Endothelial cell of umbilical vein (primary cell): ENCODE results near the gene SH3YL1. TPM values are rescaled to one million over a fixed set of nuclear protein-coding genes. Genes with fewer than 3 reads are reported as not detected.

Source experiments
- BruUV-seq: library from RNA; stranded (reverse); fragments of 400-500 nt; replicated peaks from 2 replicates; lab custom pipeline; 2021; lab: Mats Ljungman, UMichigan
- CTCF ChIA-PET: fragments of 300-600, 350-600 bp; sonication (Branson Sonifier 250); formaldehyde crosslinking; loops from one replicate; lab custom pipeline; 2021; ENCODE audit warnings: antibody characterized with exemption, inconsistent platforms; lab: Charles Lee
- POLR2A ChIA-PET: fragments of 300-600, 350-600 bp; sonication (Branson Sonifier 250); formaldehyde crosslinking; loops from one replicate; lab custom pipeline; 2021; ENCODE audit warnings: antibody characterized with exemption, inconsistent platforms; lab: Charles Lee
- DNase-seq: peaks from one replicate; pipeline ENCODE4 v3.0.0-alpha.2; 2011; ENCODE audit warnings: low read depth, low spot score
- FAIRE-seq: peaks from 2 replicates; lab custom pipeline; 2011; peaks lifted over from hg19 to GRCh38; lab: Jason Lieb, UNC
- H2AFZ ChIP-seq: 2 replicates; pipeline ENCODE4 v1.6.0; 2012; ENCODE audit warnings: low read depth, low read length, control low read depth, inconsistent platforms
- H3K27ac ChIP-seq: 2 replicates; pipeline ENCODE4 v1.5.1; 2011; ENCODE audit warnings: low read depth, mild to moderate bottlenecking, control low read depth, low read length, moderate library complexity; ENCODE audit not compliant: insufficient read depth
- H3K27me3 ChIP-seq, 2 experiments: 2 replicates each; pipeline versions ENCODE4 v1.6.0 to v1.6.1; 2011; ENCODE audit warnings: low read length in 2 of 2, mixed read lengths in 1 of 2; ENCODE audit not compliant: control insufficient read depth in 2 of 2, insufficient read depth in 2 of 2
- H3K36me3 ChIP-seq, 2 experiments: 2 replicates in 1 of 2; 3 replicates in 1 of 2; pipeline ENCODE4 v1.5.1; 2011; ENCODE audit warnings: low read length in 2 of 2, mild to moderate bottlenecking in 1 of 2, moderate library complexity in 1 of 2; ENCODE audit not compliant: control insufficient read depth in 2 of 2, insufficient read depth in 2 of 2; ENCODE audit errors: extremely low read depth in 1 of 2
- H3K4me1 ChIP-seq: 3 replicates; pipeline ENCODE4 v1.5.1; 2011; ENCODE audit warnings: mild to moderate bottlenecking, low read length; ENCODE audit not compliant: control insufficient read depth, insufficient read depth; ENCODE audit errors: extremely low read depth
- H3K4me2 ChIP-seq: 2 replicates; pipeline ENCODE4 v1.6.1; 2011; ENCODE audit warnings: low read length, control low read depth, mixed read lengths; ENCODE audit not compliant: insufficient read depth
- H3K4me3 ChIP-seq, 3 experiments: fragments of 200-600 bp in 1 of 3; sonication (generic), shearing (Covaris generic) in 1 of 3; replicated peaks in 1 of 3; 2 replicates each; pipeline ENCODE4 v1.5.1; 2011 to 2016; ENCODE audit warnings: control low read depth in 3 of 3, low read length in 3 of 3, mild to moderate bottlenecking in 2 of 3, inconsistent platforms in 1 of 3, low read depth in 1 of 3, moderate library complexity in 1 of 3; ENCODE audit not compliant: insufficient read depth in 1 of 3
- H3K79me2 ChIP-seq: 2 replicates; pipeline ENCODE4 v1.6.0; 2012; ENCODE audit warnings: low read length, inconsistent platforms; ENCODE audit not compliant: control insufficient read depth, insufficient read depth
- H3K9ac ChIP-seq: replicated peaks from 2 replicates; pipeline ENCODE3; 2011; ENCODE audit warnings: low read length, control low read depth; ENCODE audit not compliant: insufficient read depth; ENCODE audit errors: extremely low read depth
- H3K9me1 ChIP-seq: replicated peaks from 3 replicates; pipeline ENCODE4 v1.6.0; 2011; ENCODE audit warnings: mild to moderate bottlenecking, low read length; ENCODE audit not compliant: control insufficient read depth, insufficient read depth; ENCODE audit errors: extremely low read depth
- H3K9me3 ChIP-seq: replicated peaks from 2 replicates; pipeline ENCODE4 v1.5.1; 2012; ENCODE audit warnings: low read length, inconsistent platforms; ENCODE audit not compliant: control insufficient read depth, insufficient read depth
- H4K20me1 ChIP-seq: replicated peaks from 2 replicates; pipeline ENCODE3; 2011; ENCODE audit warnings: mild to moderate bottlenecking, low read length; ENCODE audit not compliant: control insufficient read depth, insufficient read depth; ENCODE audit errors: extremely low read depth
- CTCF ChIP-seq, 2 donors: IDR thresholded peaks; 1 replicate in 1 of 2; 2 replicates in 1 of 2; pipeline ENCODE4 v1.5.1; 2011; ENCODE audit warnings: low read length in 2 of 2, mild to moderate bottlenecking in 2 of 2, moderate library complexity in 2 of 2, control low read depth in 1 of 2, inconsistent platforms in 1 of 2, low read depth in 1 of 2; ENCODE audit not compliant: insufficient read depth in 1 of 2; ENCODE audit errors: extremely low read depth in 1 of 2
- EZH2 ChIP-seq: IDR thresholded peaks from 2 replicates; pipeline ENCODE4 v1.6.1; 2012; ENCODE audit warnings: borderline replicate concordance, low read depth, mild to moderate bottlenecking, moderate library complexity, low read length, inconsistent platforms; ENCODE audit not compliant: severe bottlenecking
- FOS ChIP-seq: IDR thresholded peaks from 2 replicates; pipeline ENCODE4 v1.6.1; 2011; ENCODE audit warnings: mild to moderate bottlenecking, low read length, moderate library complexity, borderline replicate concordance; ENCODE audit not compliant: insufficient read depth
- GATA2 ChIP-seq: IDR thresholded peaks from 2 replicates; pipeline ENCODE4 v1.7.0; 2011; ENCODE audit warnings: low read depth, mild to moderate bottlenecking, moderate library complexity, mixed read lengths, low read length; ENCODE audit not compliant: insufficient read length, insufficient read depth
- JUN ChIP-seq: IDR thresholded peaks from 2 replicates; pipeline ENCODE4 v1.6.1; 2011; ENCODE audit warnings: borderline replicate concordance, low read depth; ENCODE audit not compliant: insufficient read length, insufficient read depth
- MYC ChIP-seq: IDR thresholded peaks from one replicate; pipeline ENCODE4 v1.6.1; 2011; ENCODE audit warnings: mild to moderate bottlenecking, low read depth, low read length
- POLR2A ChIP-seq: IDR thresholded peaks from 2 replicates; pipeline ENCODE4 v1.6.1; 2012; ENCODE audit warnings: low read depth, mild to moderate bottlenecking, control low read depth, low read length
- POLR2AphosphoS5 ChIP-seq: IDR thresholded peaks from 2 replicates; pipeline ENCODE4 v1.6.1; 2012; ENCODE audit warnings: low read depth, mild to moderate bottlenecking, control low read depth, low read length, moderate library complexity; ENCODE audit not compliant: insufficient read depth
- dilution Hi-C: fragments of 300-500 bp; cut with MboI; formaldehyde crosslinking; loops from one replicate; pipeline ENCODE4 v1.15.0; 2019; ENCODE audit warnings: low sequenced_read_pairs; ENCODE audit not compliant: extremely low pct_ligation_motif_present
- intact Hi-C: fragments of 100-400 bp; cut with micrococcal nuclease; formaldehyde crosslinking; loops from one replicate; pipeline ENCODE4 v1.10.0; 2022
- polyA plus RNA-seq, 4 experiments: library from polyadenylated mRNA; depleted of rRNA in 3 of 4; stranded (reverse) in 3 of 4; unstranded in 1 of 4; fragments of >200 nt; gene quantifications; 2 replicates each; pipeline versions ENCODE4 v1.2.1 to v1.2.3, GENCODE V29; 2011 to 2012; ENCODE audit warnings: missing spikeins in 1 of 4
- total RNA-seq: library from RNA; stranded (reverse); gene quantifications from 2 replicates; pipeline ENCODE4 v1.2.3, GENCODE V29; 2021
- TF ChIP-seq, protein P1 (sequence below): IDR thresholded peaks from 2 replicates; pipeline ENCODE4 v1.6.1; 2011; ENCODE audit not compliant: insufficient read depth, insufficient read length

SH3YL1 gene
- total and polyA plus RNA-seq, 2 donors (not counting 3 experiments of a cell fraction or from before 2014, with no cell fraction given) = 12.5 to 22.4 TPM

DNA sequence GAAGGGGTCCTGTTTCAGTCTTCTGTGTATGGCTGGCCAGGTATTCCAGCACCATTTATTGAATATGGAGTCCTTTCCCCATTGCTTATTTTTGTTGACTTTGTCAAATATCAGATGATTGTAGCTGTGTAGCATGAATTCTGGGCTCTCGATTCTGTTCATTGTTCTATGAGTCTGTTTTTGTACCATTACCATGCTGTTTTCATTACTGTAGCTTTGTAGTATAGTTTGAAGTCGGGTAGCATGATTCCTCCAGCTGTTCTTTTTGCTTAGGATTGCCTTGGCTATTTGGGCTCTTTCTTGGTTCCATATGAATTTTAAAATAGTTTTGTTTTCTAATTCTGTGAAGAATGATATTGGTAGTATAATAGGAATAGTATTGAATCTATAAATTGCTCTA, 6.0 kb downstream of the SH3YL1 start:
- Histone ChIP-seq H4K20me1 (peaks cover 2% of the 10 kb centered on the region), H2AFZ (no peak overlapping the region), H3K9me1 (no peaks in the 10 kb centered on the region), H3K9ac (no peak overlapping the region), H3K27me3 (no peaks in the 10 kb centered on the region), H3K4me2 (no peak overlapping the region), H3K79me2 (no peaks in the 10 kb centered on the region), H3K9me3 (no peaks in the 10 kb centered on the region), H3K4me1 (no peaks in the 10 kb centered on the region), H3K36me3 (no peaks in the 10 kb centered on the region), H3K27ac (no peak overlapping the region), H3K4me3 (no peak overlapping the region)
- dilution Hi-C loops (no loop called here), intact Hi-C loops (no loop called here)
- DNase-seq (no peak), FAIRE-seq (no peak)
- ChIA-PET POLR2A (no interaction called here), CTCF (no interaction called here)
- BruUV-seq = no TSS peak
- TF ChIP-seq POLR2A (no peak), FOS (no peak), MYC (no peak), JUN (no peak), GATA2 (no peak), EZH2 (no peak), CTCF (IDR thresholded peaks at IDR 0.05; ENCODE audit: extremely low read depth in 1 of 2, insufficient read depth in 1 of 2, low read depth in 1 of 2, low read length in 2 of 2) (no peak), POLR2AphosphoS5 (no peak)
- TF ChIP-seq, protein P1, sequence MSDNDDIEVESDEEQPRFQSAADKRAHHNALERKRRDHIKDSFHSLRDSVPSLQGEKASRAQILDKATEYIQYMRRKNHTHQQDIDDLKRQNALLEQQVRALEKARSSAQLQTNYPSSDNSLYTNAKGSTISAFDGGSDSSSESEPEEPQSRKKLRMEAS = no peak
